ENCODE results near the gene SIX1.

Gene SIX1

DNA sequence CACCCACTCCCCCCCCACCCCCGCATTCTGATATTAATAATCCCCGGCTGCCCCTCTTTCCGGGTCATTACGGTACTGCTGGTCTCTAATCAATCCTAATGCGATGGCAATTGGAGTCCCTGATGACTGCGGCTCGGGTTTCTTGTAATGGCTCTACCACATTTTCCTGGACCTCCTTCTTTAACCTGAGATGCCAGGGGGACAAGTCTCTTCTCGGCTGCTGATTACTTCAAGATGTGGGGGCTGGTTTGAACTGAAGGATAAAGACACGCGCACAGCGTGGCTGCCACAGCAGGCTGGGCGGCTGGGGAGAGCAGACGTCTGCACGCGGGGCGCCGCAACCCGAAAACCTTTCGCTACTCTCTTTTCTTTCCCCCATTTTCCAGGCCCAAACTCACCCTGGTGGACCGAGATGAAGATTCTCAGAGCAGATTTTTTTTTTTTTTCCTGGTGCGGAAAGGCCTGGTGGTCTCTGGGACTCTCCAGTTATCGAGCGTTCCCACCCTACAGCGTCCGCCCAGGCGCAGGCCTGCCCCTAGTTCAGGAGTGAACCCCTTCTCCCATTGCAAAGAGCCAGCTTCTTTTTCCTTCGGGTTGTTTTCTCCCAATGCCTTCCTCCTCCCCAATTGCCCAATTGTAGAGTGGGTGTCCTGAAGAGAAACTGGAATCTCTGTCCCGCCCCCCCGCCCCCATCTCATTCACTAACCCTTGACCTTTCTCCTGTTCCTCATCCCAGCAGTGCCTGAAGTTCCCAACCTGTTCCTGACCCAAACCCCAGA is 6.0 kb upstream of the SIX1 start:
- no peak for DNase-seq

DNA sequence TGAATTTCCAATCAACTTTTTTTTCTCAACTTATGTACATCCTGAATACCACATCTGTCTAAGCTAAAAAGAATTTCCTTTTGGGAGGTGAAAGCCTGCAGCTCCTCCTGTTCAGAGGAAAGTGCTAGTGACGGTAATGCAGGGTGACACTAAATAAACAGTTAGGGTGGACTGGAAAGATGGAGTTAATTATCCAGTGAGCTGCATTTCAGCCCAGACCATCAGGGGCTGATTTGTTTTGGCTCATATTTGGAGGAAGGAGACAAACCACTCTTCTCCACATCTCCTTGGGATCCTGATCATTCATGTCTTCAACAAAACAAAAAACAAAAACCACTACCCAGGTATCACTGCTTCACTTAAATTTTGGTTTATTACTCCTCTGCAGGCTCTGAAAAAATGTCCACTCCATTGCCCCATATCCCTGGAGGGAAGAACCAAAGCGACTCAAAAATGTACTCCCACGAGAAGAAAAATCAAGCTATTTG is 5.1 kb upstream of the SIX1 start:
- no peak for DNase-seq

- no peak for DNase-seq
These were observed 4.5 kb upstream of the SIX1 start for GRCh38 chr14:60653701-60654161.

- no peak for DNase-seq
These were observed 3.7 kb upstream of the SIX1 start for GRCh38 chr14:60652674-60653651.

DNA sequence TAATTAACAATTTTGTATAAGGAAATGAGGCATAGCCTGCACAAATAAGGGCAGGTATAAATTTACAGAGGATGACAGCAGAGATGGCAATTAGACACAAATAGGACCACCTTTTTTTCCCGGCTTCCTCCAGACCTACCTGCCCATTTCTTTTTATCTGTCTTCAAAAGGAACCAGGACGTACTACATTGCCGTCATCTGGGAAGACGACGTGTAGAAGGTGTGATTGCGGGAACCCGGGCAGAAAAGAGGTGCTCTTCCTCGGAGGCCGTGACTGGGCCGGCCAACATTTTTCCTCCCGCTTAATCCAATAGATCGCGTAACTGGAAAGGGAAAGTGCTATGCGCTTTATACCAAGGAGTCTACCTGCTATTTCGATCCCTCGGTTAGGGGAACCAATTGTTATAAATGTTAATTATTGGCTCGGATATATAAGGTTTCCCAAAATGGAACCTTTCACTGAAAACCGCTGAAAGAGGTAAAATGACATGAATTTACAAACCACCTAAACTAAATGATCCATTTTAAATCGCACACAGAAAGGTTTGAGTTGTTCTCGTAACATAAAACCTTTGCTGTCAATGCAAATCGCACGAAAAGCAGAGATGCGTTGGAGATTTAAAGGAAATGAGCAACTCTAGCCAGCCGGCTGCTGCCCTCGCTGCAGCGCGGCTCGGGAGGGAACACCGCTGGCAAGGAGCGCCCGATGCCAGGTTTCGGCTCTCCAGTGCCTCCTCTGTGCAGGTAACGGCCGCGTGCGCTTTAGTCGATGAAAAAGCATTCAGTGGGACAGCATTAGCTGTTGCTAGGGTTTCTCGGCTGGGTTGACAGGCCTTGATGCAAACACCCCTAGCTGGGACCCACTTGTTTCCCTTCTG is 2.8 kb upstream of the SIX1 start:
- DNase-seq = no peak

DNA sequence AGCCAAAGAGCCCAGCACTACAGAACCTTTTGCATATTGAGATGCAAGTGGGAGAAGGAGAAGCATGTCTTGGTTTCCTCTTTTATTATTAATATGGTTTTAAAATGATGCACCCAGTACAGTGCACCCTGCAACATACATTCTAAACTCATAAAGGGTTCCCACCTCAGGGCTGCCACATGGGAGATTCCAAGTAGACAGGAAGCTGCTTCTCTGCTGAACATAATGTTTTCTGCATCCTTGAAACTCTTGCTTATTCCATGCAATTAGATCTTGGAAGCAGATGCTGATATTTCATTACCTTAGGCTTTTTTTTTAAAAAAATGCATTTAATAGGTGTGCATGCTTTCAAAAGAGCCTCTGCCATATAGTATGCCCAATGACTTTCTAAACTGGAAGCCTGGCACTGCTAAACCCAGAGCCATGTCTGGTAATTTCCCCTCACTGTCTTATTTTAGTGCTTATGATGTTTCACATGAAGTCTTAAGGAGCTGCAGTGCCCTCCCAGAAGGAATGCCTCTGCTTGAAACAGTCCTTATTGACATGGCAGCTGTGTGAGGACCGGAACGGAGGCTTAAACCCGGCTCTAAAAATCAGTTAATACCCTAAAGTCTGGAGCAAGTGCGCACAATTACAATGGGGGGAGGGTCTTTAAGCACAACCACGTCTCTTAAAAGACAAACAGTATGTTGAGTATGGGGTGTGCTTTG is 2.0 kb upstream of the SIX1 start:
- no peak for DNase-seq

DNA sequence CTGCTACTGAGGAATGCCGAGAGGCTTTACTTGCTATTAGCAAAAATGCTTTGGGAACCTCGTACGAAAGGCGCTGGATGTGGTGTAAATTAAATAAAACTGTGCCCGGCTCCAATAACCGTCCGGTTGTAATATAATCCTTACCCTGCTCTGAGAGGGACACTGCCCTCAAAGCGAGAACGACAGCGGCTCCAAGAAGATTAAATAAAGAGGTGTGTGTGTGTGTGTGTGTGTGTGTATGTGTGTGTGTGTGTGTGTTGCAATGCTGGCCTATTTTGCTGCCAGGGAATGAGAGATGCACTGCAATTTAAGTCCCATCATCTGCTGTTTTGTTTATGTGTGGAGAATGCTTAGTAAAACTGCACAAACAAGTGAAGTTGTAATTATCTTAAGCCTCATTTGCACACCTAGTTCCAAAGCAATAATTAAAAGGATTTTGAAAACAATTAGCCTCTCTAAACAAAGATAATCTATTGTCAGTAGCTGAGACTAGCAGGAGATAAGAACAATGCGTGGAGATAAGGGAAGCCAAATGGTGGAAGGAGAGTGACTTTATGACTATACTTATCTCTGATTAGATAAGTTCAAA is 1.2 kb upstream of the SIX1 start:
- DNase-seq = no peak

- no peak for DNase-seq
These were observed 647 bp upstream of the SIX1 start for GRCh38 chr14:60649875-60650372.

DNA sequence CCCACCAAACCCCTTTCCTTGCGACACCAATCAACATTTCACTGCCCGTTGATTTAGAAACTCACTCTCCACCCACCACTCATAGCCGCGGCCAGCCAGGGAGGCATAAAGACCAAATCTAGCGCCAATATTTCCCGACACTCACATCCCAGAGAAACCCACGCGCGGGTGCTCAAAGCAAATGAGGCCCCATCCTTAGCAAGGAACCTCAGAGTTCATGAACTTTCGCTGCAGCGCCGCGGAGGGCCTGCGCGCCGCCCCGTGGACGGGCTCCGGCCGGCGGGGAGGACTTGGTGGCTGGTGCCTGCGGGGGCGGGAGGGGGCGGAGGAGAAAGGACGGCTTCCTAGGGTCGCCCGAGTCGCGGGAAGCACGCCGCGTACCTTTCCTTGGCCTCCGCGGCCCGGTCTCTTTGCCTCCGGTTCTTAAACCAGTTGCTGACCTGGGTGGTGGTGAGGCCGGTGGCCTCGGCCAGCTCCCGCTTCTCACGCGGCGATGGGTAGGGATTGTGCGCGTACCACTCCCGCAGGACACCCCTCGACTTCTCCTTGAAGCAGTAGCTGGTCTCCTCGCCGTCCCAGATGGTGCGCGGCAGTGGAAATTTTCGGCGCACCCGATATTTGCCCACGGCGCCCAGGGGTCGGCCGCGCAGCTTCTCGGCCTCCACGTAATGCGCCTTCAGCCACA is 886 bp downstream of the SIX1 start:
- DNase-seq = no peak

DNA sequence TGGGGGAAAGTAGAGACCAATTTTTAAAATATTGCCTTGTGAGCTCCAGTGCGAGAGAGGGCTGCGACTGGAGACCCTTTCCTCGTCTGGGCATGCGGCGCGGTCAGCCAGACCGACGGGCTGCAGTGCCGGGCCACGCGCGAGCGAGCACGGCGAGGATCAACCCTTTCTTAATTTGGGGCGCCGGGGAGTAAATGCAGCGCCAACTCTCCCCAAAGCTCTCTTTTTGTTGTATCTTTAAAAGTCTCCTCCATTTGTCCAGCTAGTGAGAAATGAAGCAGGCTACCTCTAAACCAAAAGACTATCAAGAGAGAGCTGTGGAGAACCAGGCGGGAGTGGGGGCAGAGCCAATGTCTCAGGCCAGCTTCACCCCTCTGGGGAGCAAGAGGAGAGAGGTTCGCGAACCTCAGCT is 1.4 kb downstream of the SIX1 start:
- DNase-seq = no peak

- DNase-seq = no peak
These were observed 2.0 kb downstream of the SIX1 start for GRCh38 chr14:60647081-60647836.

DNA sequence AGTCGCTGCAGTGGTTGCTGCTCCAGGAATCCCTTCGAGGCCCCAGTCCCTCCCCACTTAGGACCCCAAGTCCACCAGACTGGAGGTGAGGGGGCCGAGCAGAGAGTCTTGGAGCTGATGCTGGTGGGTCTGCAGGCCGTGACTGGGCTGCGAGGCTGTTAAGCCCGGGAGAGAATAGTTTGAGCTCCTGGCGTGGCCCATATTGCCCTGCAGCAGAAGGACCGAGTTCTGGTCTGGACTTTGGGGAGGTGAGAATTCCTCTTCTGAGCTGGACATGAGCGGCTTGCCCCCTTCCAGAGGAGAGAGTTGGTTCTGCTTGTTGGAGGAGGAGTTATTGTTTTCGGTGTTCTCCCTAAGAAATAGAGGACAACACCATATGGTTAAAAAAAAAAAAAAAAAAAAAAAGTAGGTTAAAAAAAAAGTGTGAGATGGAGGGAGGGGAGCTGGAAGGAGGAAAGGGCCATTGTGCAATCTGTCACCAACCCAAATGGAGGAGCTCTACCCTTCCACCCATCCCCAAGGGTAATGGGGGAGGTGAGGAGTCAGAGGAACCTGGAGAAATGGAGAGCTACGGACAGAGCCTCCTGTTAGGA is 3.0 kb downstream of the SIX1 start:
- no peak for DNase-seq

- no peak for DNase-seq
These were observed 4.0 kb downstream of the SIX1 start for GRCh38 chr14:60645126-60645741.

- DNase-seq = no peak
These were observed 4.6 kb downstream of the SIX1 start for GRCh38 chr14:60644666-60645065.

DNA sequence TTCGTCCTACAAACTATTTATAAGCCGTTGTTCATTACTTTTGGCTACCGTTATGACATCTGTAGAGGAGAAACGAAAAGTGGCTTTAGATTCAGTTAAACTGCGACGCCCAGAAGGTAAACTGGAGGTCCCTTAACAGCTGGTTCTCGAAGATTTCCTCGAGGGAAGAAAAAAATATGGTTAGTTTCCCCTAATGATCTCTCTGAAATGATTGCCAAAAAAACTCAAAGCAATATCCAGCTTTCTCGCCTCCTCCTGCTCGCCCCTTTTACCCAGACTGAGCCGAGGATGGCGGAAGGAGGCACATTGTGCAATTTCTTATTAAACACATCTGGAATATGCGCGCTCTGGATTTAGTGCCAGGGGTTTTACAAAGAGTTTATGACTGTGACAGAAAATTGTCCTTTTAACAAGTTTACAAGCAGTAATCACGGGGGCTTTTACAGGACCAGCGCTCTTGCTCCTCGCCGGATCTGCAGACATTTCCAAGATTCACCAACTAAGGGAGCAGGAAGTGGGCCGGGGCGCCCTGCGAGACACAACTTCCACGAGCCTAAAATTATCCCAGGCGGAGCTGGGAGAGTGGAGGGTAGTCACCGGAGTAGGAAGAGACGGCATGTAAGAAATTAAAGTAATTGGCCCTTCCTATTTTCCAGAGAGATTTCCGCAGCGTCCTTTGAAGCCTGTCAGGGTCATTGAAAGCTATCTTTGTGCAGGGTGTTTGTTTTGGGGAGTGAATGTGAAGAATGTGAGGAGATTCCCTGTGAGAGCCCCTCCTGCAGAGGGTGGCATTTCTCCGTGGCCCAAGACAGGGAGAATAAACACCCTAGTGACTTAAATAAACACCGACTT is 5.6 kb downstream of the SIX1 start:
- no peak for DNase-seq

GRCh38 chr14:60643141-60643462 is 6.2 kb downstream of the SIX1 start:
- no peak for DNase-seq

DNA sequence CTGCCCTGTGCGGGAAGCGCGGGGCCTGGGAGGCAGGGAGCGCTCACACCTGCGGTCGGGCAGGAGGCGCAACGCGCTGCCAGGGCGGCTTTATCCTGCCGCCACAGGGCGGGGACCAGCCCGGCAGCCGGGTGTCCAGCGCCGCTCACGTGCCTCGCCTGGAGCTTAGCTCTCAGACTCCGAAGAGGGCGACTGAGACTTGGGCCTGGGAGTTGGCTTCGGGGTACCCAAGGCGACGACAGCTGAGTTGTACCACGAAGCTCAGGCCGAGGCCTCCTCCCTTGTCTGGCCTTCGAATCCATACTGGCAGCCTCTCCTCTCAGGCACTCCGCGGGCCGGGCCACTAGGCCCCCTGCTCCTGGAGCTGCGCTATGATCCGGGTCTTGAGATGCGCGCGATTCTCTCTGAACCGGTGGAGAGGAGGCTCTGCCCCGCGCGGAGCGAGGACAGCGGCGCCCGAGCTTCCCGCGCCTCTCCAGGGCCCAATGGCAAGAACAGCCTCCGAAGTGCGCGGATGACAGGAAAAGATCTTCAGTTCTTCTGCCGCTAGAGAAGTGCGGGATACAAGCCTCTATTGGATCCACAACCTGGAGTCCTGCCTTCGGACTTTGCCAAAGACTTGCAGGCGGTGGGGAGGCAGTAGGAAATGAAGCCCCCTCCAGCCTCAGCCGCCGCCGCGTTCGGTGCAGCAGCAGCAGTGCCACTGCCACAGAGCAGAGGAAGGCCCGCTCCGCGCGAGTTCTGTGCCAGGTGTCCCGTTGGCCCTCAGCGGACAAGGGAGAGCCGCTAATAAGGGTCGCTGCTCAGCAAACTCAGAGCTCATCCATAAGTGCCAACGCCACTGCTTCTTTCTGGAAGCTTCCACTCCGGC is 6.8 kb downstream of the SIX1 start:
- no peak for DNase-seq
